SU-DHL-6 (cell line): Measurements from ENCODE around the gene GUCY1A1.

Experiments
- H2AFZ ChIP-seq: fragments of 200-600 bp; sonication (generic); 2 replicates; pipeline ENCODE4 v1.6.1; 2014; ENCODE audit warnings: low read depth, mild to moderate bottlenecking, moderate library complexity, mixed read lengths, antibody characterized with exemption, low read length; ENCODE audit not compliant: severe bottlenecking
- H3F3A ChIP-seq: fragments of 200-600 bp; shearing (Covaris generic); 2 replicates; pipeline ENCODE4 v1.6.0; 2016; ENCODE audit warnings: antibody characterized with exemption, mild to moderate bottlenecking; ENCODE audit not compliant: insufficient read depth
- H3K27ac ChIP-seq: fragments of 200-600 bp; sonication (generic); 2 replicates; pipeline ENCODE4 v1.5.1; 2016; ENCODE audit warnings: low read depth, mild to moderate bottlenecking, low read length, moderate library complexity, mixed read lengths
- H3K27me3 ChIP-seq: fragments of 200-600 bp; sonication (generic), shearing (Covaris generic); 2 replicates; pipeline ENCODE4 v1.6.0; 2014; ENCODE audit warnings: mild to moderate bottlenecking, low read length
- H3K36me3 ChIP-seq: fragments of 200-600 bp; sonication (generic); 2 replicates; pipeline ENCODE4 v1.6.1; 2014; ENCODE audit warnings: mild to moderate bottlenecking, low read length, mixed read lengths
- H3K4me2 ChIP-seq: fragments of 300-600, 200-600 bp; shearing (Covaris generic), sonication (generic); 2 replicates; pipeline ENCODE4 v1.6.0; 2014; ENCODE audit warnings: low read length, low read depth, mild to moderate bottlenecking; ENCODE audit not compliant: poor library complexity, severe bottlenecking
- H3K4me3 ChIP-seq: fragments of 200-600 bp; sonication (generic); 2 replicates; pipeline ENCODE4 v1.5.1; 2014; ENCODE audit warnings: antibody characterized with exemption, low read length, mild to moderate bottlenecking, mixed read lengths; ENCODE audit not compliant: insufficient read depth, poor library complexity, severe bottlenecking
- H3K79me2 ChIP-seq: fragments of 200-600 bp; sonication (generic); 2 replicates; pipeline ENCODE4 v1.6.1; 2014; ENCODE audit warnings: mild to moderate bottlenecking, low read length, moderate library complexity; ENCODE audit not compliant: insufficient read depth
- H3K9ac ChIP-seq: fragments of 200-600 bp; sonication (generic); 2 replicates; pipeline ENCODE4 v1.7.0; 2014; ENCODE audit warnings: mild to moderate bottlenecking, low read length
- H3K9me2 ChIP-seq: fragments of 200-600 bp; sonication (generic); replicated peaks from 2 replicates; pipeline ENCODE4 v1.6.1; 2014; ENCODE audit warnings: low read length; ENCODE audit not compliant: insufficient read depth
- H3K9me3 ChIP-seq: fragments of 200-600 bp; sonication (generic); 2 replicates; pipeline ENCODE4 v1.6.1; 2014; ENCODE audit warnings: low read length, mixed read lengths; ENCODE audit not compliant: insufficient read depth
- H4K20me1 ChIP-seq: fragments of 200-600 bp; sonication (generic); 2 replicates; pipeline ENCODE4 v1.6.1; 2014; ENCODE audit warnings: low read depth, mild to moderate bottlenecking, antibody characterized with exemption, low read length, moderate library complexity, mixed read lengths
- CTCF ChIP-seq: fragments of 200-600 bp; sonication (generic); IDR thresholded peaks from one replicate; pipeline ENCODE4 v1.5.1; 2017; ENCODE audit warnings: antibody characterized with exemption, mild to moderate bottlenecking, low read length, moderate library complexity; ENCODE audit not compliant: insufficient read depth, poor library complexity, severe bottlenecking
- EZH2phosphoT487 ChIP-seq: fragments of 200-600 bp; sonication (generic), shearing (Covaris generic); conservative IDR thresholded peaks from 2 replicates; pipeline ENCODE4 v1.6.1; 2018; ENCODE audit warnings: mild to moderate bottlenecking, antibody characterized with exemption, low read length, moderate library complexity, mixed read lengths

The GUCY1A1 gene

GRCh38 chr4:155745984-155746383, 79.3 kb downstream of the GUCY1A1 start:
- Histone ChIP-seq H3K27ac (no peak overlapping the region), H3K9ac (no peak overlapping the region), H3K9me3 (no peaks in the 10 kb centered on the region), H3K9me2 (no peaks in the 10 kb centered on the region), H2AFZ (no peak overlapping the region), H4K20me1 (no peaks in the 10 kb centered on the region), H3K79me2 (no peaks in the 10 kb centered on the region), H3K4me2 (no peak overlapping the region), H3K36me3 (no peaks in the 10 kb centered on the region), H3K27me3 (no peaks in the 10 kb centered on the region), H3K4me3 (no peak overlapping the region), H3F3A (no peaks in the 10 kb centered on the region)
- TF ChIP-seq EZH2phosphoT487 (no peak), CTCF (no peak)

GRCh38 chr4:155748039-155748438, 81.4 kb downstream of the GUCY1A1 start:
- Histone ChIP-seq H3F3A (no peaks in the 10 kb centered on the region), H3K27me3 (no peaks in the 10 kb centered on the region), H3K9me3 (no peaks in the 10 kb centered on the region), H3K4me2 (no peak overlapping the region), H3K27ac (no peak overlapping the region), H3K36me3 (no peaks in the 10 kb centered on the region), H4K20me1 (no peaks in the 10 kb centered on the region), H3K79me2 (no peaks in the 10 kb centered on the region), H3K9ac (no peak overlapping the region), H3K9me2 (no peaks in the 10 kb centered on the region), H3K4me3 (no peak overlapping the region), H2AFZ (no peak overlapping the region)
- TF ChIP-seq CTCF: no peak
- TF ChIP-seq EZH2phosphoT487: no peak

- no peaks in the 10 kb centered on the region for H3K79me2 ChIP-seq
- H3K9ac ChIP-seq: no peak overlapping the region
- no peak overlapping the region for H3K4me2 ChIP-seq
- no peaks in the 10 kb centered on the region for H3K36me3 ChIP-seq
- H2AFZ ChIP-seq: no peak overlapping the region
- no peak overlapping the region for H3K4me3 ChIP-seq
- TF ChIP-seq EZH2phosphoT487: no peak
- no peak for TF ChIP-seq CTCF
- H4K20me1 ChIP-seq: no peaks in the 10 kb centered on the region
- no peaks in the 10 kb centered on the region for H3K9me2 ChIP-seq
- no peak overlapping the region for H3K27ac ChIP-seq
- H3K27me3 ChIP-seq: no peaks in the 10 kb centered on the region
- no peaks in the 10 kb centered on the region for H3K9me3 ChIP-seq
- H3F3A ChIP-seq: no peaks in the 10 kb centered on the region
These were observed 82.4 kb downstream of the GUCY1A1 start for GRCh38 chr4:155749041-155749440.

GRCh38 chr4:155751569-155751968, 84.9 kb downstream of the GUCY1A1 start:
- Histone ChIP-seq H3K9me3 (no peaks in the 10 kb centered on the region), H3F3A (no peaks in the 10 kb centered on the region), H3K4me3 (no peak overlapping the region), H3K36me3 (no peaks in the 10 kb centered on the region), H3K9me2 (no peaks in the 10 kb centered on the region), H3K27me3 (no peaks in the 10 kb centered on the region), H2AFZ (no peak overlapping the region), H3K4me2 (no peak overlapping the region), H3K79me2 (no peaks in the 10 kb centered on the region), H3K27ac (no peak overlapping the region), H4K20me1 (no peaks in the 10 kb centered on the region), H3K9ac (no peak overlapping the region)
- TF ChIP-seq EZH2phosphoT487 (no peak), CTCF (no peak)
